Hepatocyte (in vitro differentiated cells): ENCODE results near the gene MOB2.
"Not testable (repeated sequence)": the region's sequence is repeated elsewhere in the genome, so short reads cannot be mapped to it uniquely, and the experiment has no call there.

Experiments
- EZH2 ChIP-seq: fragments of 200-600 bp; sonication (generic); IDR thresholded peaks from 2 replicates; pipeline ENCODE4 v1.6.1; 2016; ENCODE audit warnings: antibody characterized with exemption, mild to moderate bottlenecking, borderline replicate concordance
- EZH2phosphoT487 ChIP-seq: fragments of 200-600 bp; sonication (generic); IDR thresholded peaks from one replicate; pipeline ENCODE4 v1.6.1; 2018; ENCODE audit warnings: antibody characterized with exemption, mild to moderate bottlenecking, low read depth, moderate library complexity; ENCODE audit not compliant: unreplicated experiment, severe bottlenecking
- TF ChIP-seq, protein P1 (sequence below): fragments of 200-600 bp; sonication (generic); IDR thresholded peaks from 2 replicates; pipeline ENCODE4 v1.5.1; 2016; ENCODE audit warnings: antibody characterized with exemption, mild to moderate bottlenecking; ENCODE audit not compliant: poor library complexity

DNA sequence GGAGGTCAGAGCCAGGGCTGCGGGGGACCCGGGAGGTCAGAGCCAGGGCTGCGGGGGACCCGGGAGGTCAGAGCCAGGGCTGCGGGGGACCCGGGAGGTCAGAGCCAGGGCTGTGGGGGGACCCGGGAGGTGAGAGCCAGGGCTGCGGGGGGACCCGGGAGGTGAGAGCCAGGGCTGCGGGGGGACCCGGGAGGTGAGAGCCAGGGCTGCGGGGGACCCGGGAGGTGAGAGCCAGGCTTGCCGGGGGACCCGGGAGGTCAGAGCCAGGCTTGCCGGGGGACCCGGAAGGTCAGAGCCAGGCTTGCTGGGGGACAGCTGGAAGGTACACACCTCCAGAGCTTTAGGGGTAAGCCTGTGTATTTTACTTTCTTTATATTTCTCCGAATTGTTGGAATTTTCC lies 23.8 kb upstream of the MOB2 start:
- TF ChIP-seq EZH2, EZH2phosphoT487: not testable (repeated sequence)
- TF ChIP-seq, protein P1, sequence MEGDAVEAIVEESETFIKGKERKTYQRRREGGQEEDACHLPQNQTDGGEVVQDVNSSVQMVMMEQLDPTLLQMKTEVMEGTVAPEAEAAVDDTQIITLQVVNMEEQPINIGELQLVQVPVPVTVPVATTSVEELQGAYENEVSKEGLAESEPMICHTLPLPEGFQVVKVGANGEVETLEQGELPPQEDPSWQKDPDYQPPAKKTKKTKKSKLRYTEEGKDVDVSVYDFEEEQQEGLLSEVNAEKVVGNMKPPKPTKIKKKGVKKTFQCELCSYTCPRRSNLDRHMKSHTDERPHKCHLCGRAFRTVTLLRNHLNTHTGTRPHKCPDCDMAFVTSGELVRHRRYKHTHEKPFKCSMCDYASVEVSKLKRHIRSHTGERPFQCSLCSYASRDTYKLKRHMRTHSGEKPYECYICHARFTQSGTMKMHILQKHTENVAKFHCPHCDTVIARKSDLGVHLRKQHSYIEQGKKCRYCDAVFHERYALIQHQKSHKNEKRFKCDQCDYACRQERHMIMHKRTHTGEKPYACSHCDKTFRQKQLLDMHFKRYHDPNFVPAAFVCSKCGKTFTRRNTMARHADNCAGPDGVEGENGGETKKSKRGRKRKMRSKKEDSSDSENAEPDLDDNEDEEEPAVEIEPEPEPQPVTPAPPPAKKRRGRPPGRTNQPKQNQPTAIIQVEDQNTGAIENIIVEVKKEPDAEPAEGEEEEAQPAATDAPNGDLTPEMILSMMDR, result not testable (repeated sequence)
